Trophoblast cell (in vitro differentiated cells and primary cell): Measurements from ENCODE around the gene BEST4.

ENCODE experiments used
- DNase-seq, 2 donors: peaks; one replicate each; pipeline ENCODE4 v3.0.0-alpha.2; 2016
- H2AFZ ChIP-seq: 2 replicates; pipeline ENCODE4 v1.6.1; 2013; ENCODE audit warnings: low read length, moderate library complexity, mild to moderate bottlenecking; ENCODE audit not compliant: insufficient read depth, poor library complexity
- H2AK5ac ChIP-seq: 2 replicates; pipeline ENCODE4 v1.6.1; 2013; ENCODE audit warnings: mild to moderate bottlenecking, low read length
- H2BK120ac ChIP-seq: 2 replicates; pipeline ENCODE4 v1.6.1; 2013; ENCODE audit warnings: low read length, mild to moderate bottlenecking, moderate library complexity; ENCODE audit not compliant: insufficient read depth, poor library complexity
- H2BK12ac ChIP-seq: 2 replicates; pipeline ENCODE4 v1.6.1; 2013; ENCODE audit warnings: mild to moderate bottlenecking, low read length, moderate library complexity
- H2BK5ac ChIP-seq: 2 replicates; pipeline ENCODE4 v1.6.1; 2013; ENCODE audit warnings: low read length, low read depth, moderate library complexity, mild to moderate bottlenecking; ENCODE audit not compliant: poor library complexity
- H3K14ac ChIP-seq: 2 replicates; pipeline ENCODE4 v1.6.1; 2013; ENCODE audit warnings: mild to moderate bottlenecking, low read length
- H3K18ac ChIP-seq: 2 replicates; pipeline ENCODE4 v1.6.1; 2013; ENCODE audit warnings: mild to moderate bottlenecking, low read length
- H3K23ac ChIP-seq: 2 replicates; pipeline ENCODE4 v1.6.1; 2013; ENCODE audit warnings: low read length
- H3K27ac ChIP-seq: 2 replicates; pipeline ENCODE4 v1.5.1; 2013; ENCODE audit warnings: low read depth, mild to moderate bottlenecking, inconsistent platforms, low read length, moderate library complexity
- H3K27me3 ChIP-seq: 2 replicates; pipeline ENCODE4 v1.6.1; 2013; ENCODE audit warnings: inconsistent platforms, mild to moderate bottlenecking, low read length, moderate library complexity; ENCODE audit not compliant: insufficient read depth
- H3K36me3 ChIP-seq, 2 experiments: 1 replicate in 1 of 2; 2 replicates in 1 of 2; pipeline ENCODE4 v1.6.1; 2013; ENCODE audit warnings: low read length in 2 of 2, mild to moderate bottlenecking in 2 of 2, moderate library complexity in 1 of 2; ENCODE audit not compliant: insufficient read depth in 2 of 2, control insufficient read depth in 1 of 2
- H3K4ac ChIP-seq: 2 replicates; pipeline ENCODE4 v1.6.1; 2013; ENCODE audit warnings: low read depth, mild to moderate bottlenecking, low read length, moderate library complexity
- H3K4me1 ChIP-seq, 2 experiments: 1 replicate in 1 of 2; 2 replicates in 1 of 2; pipeline ENCODE4 v1.6.1; 2013; ENCODE audit warnings: low read length in 2 of 2, mild to moderate bottlenecking in 2 of 2, moderate library complexity in 1 of 2; ENCODE audit not compliant: insufficient read depth in 2 of 2, control insufficient read depth in 1 of 2
- H3K4me2 ChIP-seq: 2 replicates; pipeline ENCODE4 v1.6.1; 2013; ENCODE audit warnings: inconsistent platforms, mild to moderate bottlenecking, low read length, moderate library complexity
- H3K4me3 ChIP-seq: 2 replicates; pipeline ENCODE4 v1.5.1; 2013; ENCODE audit warnings: mild to moderate bottlenecking, low read depth, low read length, inconsistent platforms
- H3K79me1 ChIP-seq: one replicate; pipeline ENCODE4 v1.6.1; 2013; ENCODE audit warnings: low read length
- H3K79me2 ChIP-seq: 2 replicates; pipeline ENCODE4 v1.6.1; 2013; ENCODE audit warnings: low read length, mild to moderate bottlenecking; ENCODE audit not compliant: control insufficient read depth, insufficient read depth, poor library complexity
- H3K9ac ChIP-seq: 2 replicates; pipeline ENCODE4 v1.6.1; 2013; ENCODE audit warnings: mild to moderate bottlenecking, low read length
- H3K9me3 ChIP-seq: 2 replicates; pipeline ENCODE4 v1.6.1; 2013; ENCODE audit warnings: low read depth, mild to moderate bottlenecking, control low read depth, inconsistent platforms, low read length; ENCODE audit not compliant: insufficient read depth
- H4K12ac ChIP-seq: 2 replicates; pipeline ENCODE4 v1.6.1; 2013; ENCODE audit warnings: low read depth, mild to moderate bottlenecking, low read length, moderate library complexity
- H4K8ac ChIP-seq: 2 replicates; pipeline ENCODE4 v1.6.1; 2013; ENCODE audit warnings: low read depth, mild to moderate bottlenecking, low read length, moderate library complexity
- H4K91ac ChIP-seq: one replicate; pipeline ENCODE4 v1.6.1; 2013; ENCODE audit warnings: low read depth, mild to moderate bottlenecking, low read length, moderate library complexity
- WGBS: extraction: QIAGEN DNeasy Blood & Tissue Kit; methylation state at CpG from one replicate; pipeline ENCODE4 v1.1.7; 2013; ENCODE audit warnings: missing lambda C conversion rate; ENCODE audit not compliant: insufficient read length, insufficient coverage; ENCODE audit errors: extremely low coverage; 5-methylcytosine and 5-hydroxymethylcytosine counted together

BEST4 gene

GRCh38 chr1:44807364-44808062 lies 19.5 kb upstream of the BEST4 start:
- Histone ChIP-seq H3K4ac (peak overlapping the region; percentile 41), H3K79me1 (peaks cover 50% of the 10 kb centered on the region), H4K12ac (peak overlapping the region; percentile 31), H4K91ac (peak overlapping the region; percentile 96), H2BK120ac (peak overlapping the region; percentile 80), H4K8ac (peak overlapping the region; percentile 86), H2AFZ (peak overlapping the region; percentile 24), H3K23ac (no peak overlapping the region), H3K4me1 (peaks cover 62 to 66% of the 10 kb centered on the region in 2 experiments), H3K14ac (peak overlapping the region; percentile 69), H3K9me3 (no peaks in the 10 kb centered on the region), H3K4me2 (peak overlapping the region; percentile 27), H3K27ac (peak overlapping the region; percentile 98), H3K79me2 (peaks cover 22% of the 10 kb centered on the region), H3K36me3 (peaks cover 38 to 42% of the 10 kb centered on the region in 2 experiments), H3K18ac (peak overlapping the region; percentile 64), H3K27me3 (no peaks in the 10 kb centered on the region), H3K9ac (peak overlapping the region; percentile 35), H2BK5ac (peak overlapping the region; percentile 91), H2BK12ac (peak overlapping the region; percentile 58), H3K4me3 (no peak overlapping the region), H2AK5ac (peak overlapping the region; percentile 26)
- DNase-seq, result peak; percentile 99
- WGBS, result no CpG with 5 or more reads among the region's 16 CpGs

- peaks cover 64 to 68% of the 10 kb centered on the region in 2 experiments for H3K4me1 ChIP-seq
- peak within 1 kb of the TSS; percentile 31 for H4K12ac ChIP-seq
- peak within 1 kb of the TSS; percentile 92 for H2BK120ac ChIP-seq
- H3K4ac ChIP-seq, result peak within 1 kb of the TSS; percentile 84
- no peak within 1 kb of the TSS for H3K4me3 ChIP-seq
- H2AK5ac ChIP-seq, result peak within 1 kb of the TSS; percentile 37
- peaks cover 44 to 49% of the 10 kb centered on the region in 2 experiments for H3K36me3 ChIP-seq
- H4K8ac ChIP-seq, result peak within 1 kb of the TSS; percentile 86
- H3K9ac ChIP-seq, result peak within 1 kb of the TSS; percentile 35
- peak within 1 kb of the TSS; percentile 73 for H3K14ac ChIP-seq
- peak within 1 kb of the TSS; percentile 24 for H2AFZ ChIP-seq
- DNase-seq, result no peak
- H3K4me2 ChIP-seq, result peak within 1 kb of the TSS; percentile 27
- peak within 1 kb of the TSS; percentile 98 for H3K27ac ChIP-seq
- H2BK12ac ChIP-seq, result peak within 1 kb of the TSS; percentile 94
- peak within 1 kb of the TSS; percentile 91 for H2BK5ac ChIP-seq
- H3K79me2 ChIP-seq, result peaks cover 25% of the 10 kb centered on the region
- peak within 1 kb of the TSS; percentile 64 for H3K18ac ChIP-seq
- H3K79me1 ChIP-seq, result peaks cover 49% of the 10 kb centered on the region
- H3K9me3 ChIP-seq, result no peaks in the 10 kb centered on the region
- WGBS, result no CpG with 5 or more reads among the region's 7 CpGs
- H3K23ac ChIP-seq, result no peak within 1 kb of the TSS
- H4K91ac ChIP-seq, result peak within 1 kb of the TSS; percentile 96
- H3K27me3 ChIP-seq, result no peaks in the 10 kb centered on the region
Observed at GRCh38 chr1:44806704-44807363, 18.9 kb upstream of the BEST4 start, which contains the start of gene DYNLT4. TSS of gene DYNLT4 (minus strand) at chr1:44807351. CDS start at chr1:44806668, 683 bp downstream.

GRCh38 chr1:44806025-44806703 lies 18.2 kb upstream of the BEST4 start:
- Histone ChIP-seq H3K36me3 (peaks cover 44 to 50% of the 10 kb centered on the region in 2 experiments), H3K14ac (peak overlapping the region; percentile 73), H2BK120ac (peak overlapping the region; percentile 92), H3K23ac (no peak overlapping the region), H2AK5ac (peak overlapping the region; percentile 89), H3K27me3 (no peaks in the 10 kb centered on the region), H2AFZ (peak overlapping the region; percentile 9), H3K27ac (peak overlapping the region; percentile 98), H4K8ac (peak overlapping the region; percentile 71), H3K4me2 (no peak overlapping the region), H2BK12ac (peak overlapping the region; percentile 94), H3K4ac (peak overlapping the region; percentile 84), H3K79me2 (peaks cover 27% of the 10 kb centered on the region), H3K4me3 (no peak overlapping the region), H3K4me1 (peaks cover 63% of the 10 kb centered on the region in 2 experiments), H3K79me1 (peaks cover 46% of the 10 kb centered on the region), H4K91ac (peak overlapping the region; percentile 79), H3K9me3 (no peaks in the 10 kb centered on the region), H3K9ac (no peak overlapping the region), H2BK5ac (peak overlapping the region; percentile 78), H4K12ac (no peak overlapping the region), H3K18ac (peak overlapping the region; percentile 74)
- DNase-seq, result peak; percentile 66 to 72
- WGBS, result no CpG with 5 or more reads among the region's 70 CpGs

GRCh38 chr1:44805311-44806024 lies 17.5 kb upstream of the BEST4 start:
- DNase-seq, result peak; percentile 6 to 21
- Histone ChIP-seq H3K36me3 (peaks cover 44 to 48% of the 10 kb centered on the region in 2 experiments), H2BK120ac (peak overlapping the region; percentile 18), H3K79me2 (peaks cover 32% of the 10 kb centered on the region), H2BK12ac (peak overlapping the region; percentile 48), H3K27ac (peak overlapping the region; percentile 7), H3K79me1 (peaks cover 48% of the 10 kb centered on the region), H2BK5ac (peak overlapping the region; percentile 18), H4K12ac (no peak overlapping the region), H3K14ac (peak overlapping the region; percentile 32), H3K4ac (no peak overlapping the region), H4K91ac (peak overlapping the region; percentile 30), H3K27me3 (no peaks in the 10 kb centered on the region), H2AK5ac (peak overlapping the region; percentile 89), H2AFZ (no peak overlapping the region), H4K8ac (peak overlapping the region; percentile 20), H3K4me2 (no peak overlapping the region), H3K9ac (no peak overlapping the region), H3K9me3 (no peaks in the 10 kb centered on the region), H3K4me3 (no peak overlapping the region), H3K18ac (peak overlapping the region; percentile 74), H3K23ac (no peak overlapping the region), H3K4me1 (peaks cover 63 to 64% of the 10 kb centered on the region in 2 experiments)
- no CpG with 5 or more reads among the region's 20 CpGs for WGBS
